SK-N-SH (cell line): ENCODE results near the gene GMPR. TPM values are rescaled to one million over a fixed set of nuclear protein-coding genes. Genes with fewer than 3 reads are reported as not detected.

Experiments
- CTCF ChIA-PET: fragments of 300-600, 350-600 bp; formaldehyde crosslinking; extraction: SDS; loops from one replicate; lab custom pipeline; 2021; lab: Yijun Ruan, JAX
- POLR2A ChIA-PET: fragments of 350-600 bp; sonication (Branson Sonifier 250); formaldehyde crosslinking; extraction: SDS; loops from one replicate; lab custom pipeline; 2020; ENCODE audit warnings: antibody characterized with exemption, inconsistent platforms; lab: Yijun Ruan, JAX
- DNase-seq: peaks from one replicate; pipeline ENCODE4 v3.0.0; 2012
- H2AFZ ChIP-seq: fragments of 200-600 bp; sonication (generic); 2 replicates; pipeline ENCODE4 v1.8.1; 2016; ENCODE audit warnings: antibody characterized with exemption, mild to moderate bottlenecking, low read depth
- H3F3A ChIP-seq: fragments of 200-600 bp; sonication (generic); replicated peaks from 2 replicates; pipeline ENCODE3; 2016; ENCODE audit warnings: antibody characterized with exemption, mild to moderate bottlenecking; ENCODE audit not compliant: insufficient read depth
- H3K27ac ChIP-seq, 2 experiments: fragments of 200-500 bp in 1 of 2; fragments of 200-600 bp in 1 of 2; sonication (Bioruptor generic) in 1 of 2; sonication (generic), shearing (Covaris generic) in 1 of 2; 2 replicates each; pipeline versions ENCODE4 v1.5.1 to v1.6.1; 2014 to 2016; ENCODE audit warnings: low read depth in 2 of 2, inconsistent platforms in 1 of 2, low read length in 1 of 2, mild to moderate bottlenecking in 1 of 2, mixed read lengths in 1 of 2
- H3K27me3 ChIP-seq: fragments of 200-600 bp; sonication (generic), shearing (Covaris generic); 2 replicates; pipeline ENCODE4 v1.6.1; 2016; ENCODE audit warnings: mixed run types; ENCODE audit not compliant: insufficient read depth
- H3K36me3 ChIP-seq, 2 experiments: fragments of 200-500 bp in 1 of 2; fragments of 200-600 bp in 1 of 2; sonication (Bioruptor generic) in 1 of 2; sonication (generic) in 1 of 2; replicated peaks in 1 of 2; 2 replicates each; pipeline versions ENCODE3 to v1.5.1; 2014 to 2016; ENCODE audit warnings: low read length in 1 of 2, mild to moderate bottlenecking in 1 of 2; ENCODE audit not compliant: insufficient read depth in 2 of 2, control insufficient read depth in 1 of 2
- H3K4me1 ChIP-seq, 2 experiments: fragments of 200-500 bp in 1 of 2; fragments of 200-600 bp in 1 of 2; sonication (Bioruptor generic) in 1 of 2; sonication (generic), shearing (Covaris generic) in 1 of 2; 2 replicates each; pipeline versions ENCODE4 v1.5.1 to v1.6.1; 2014 to 2016; ENCODE audit warnings: low read depth in 1 of 2, low read length in 1 of 2, mixed run types in 1 of 2; ENCODE audit not compliant: insufficient read depth in 2 of 2, control insufficient read depth in 1 of 2
- H3K4me2 ChIP-seq: fragments of 200-600 bp; sonication (generic), shearing (Covaris generic); 2 replicates; pipeline ENCODE4 v1.6.1; 2017; ENCODE audit warnings: mixed run types
- H3K4me3 ChIP-seq, 2 experiments: fragments of 200-500 bp in 1 of 2; fragments of 200-600 bp in 1 of 2; sonication (Bioruptor generic) in 1 of 2; sonication (generic), shearing (Covaris generic) in 1 of 2; 2 replicates each; pipeline versions ENCODE4 v1.5.1 to v1.8.1; 2014 to 2016; ENCODE audit warnings: low read depth in 2 of 2, inconsistent platforms in 1 of 2, low read length in 1 of 2, mild to moderate bottlenecking in 1 of 2, mixed read lengths in 1 of 2, moderate library complexity in 1 of 2
- H3K79me2 ChIP-seq: fragments of 200-600 bp; sonication (generic); 2 replicates; pipeline ENCODE4 v1.8.1; 2017; ENCODE audit warnings: mild to moderate bottlenecking; ENCODE audit not compliant: insufficient read depth
- H3K9ac ChIP-seq: fragments of 200-600 bp; sonication (generic); 2 replicates; pipeline ENCODE4 v1.6.1; 2017; ENCODE audit warnings: mixed run types
- H3K9me2 ChIP-seq: fragments of 200-600 bp; sonication (generic); 2 replicates; pipeline ENCODE4 v1.6.1; 2017; ENCODE audit warnings: mixed run types
- H3K9me3 ChIP-seq: fragments of 200-600 bp; sonication (generic); 2 replicates; pipeline ENCODE4 v1.6.1; 2017; ENCODE audit warnings: mixed run types, mild to moderate bottlenecking, moderate library complexity
- H4K20me1 ChIP-seq: fragments of 200-600 bp; sonication (generic); 2 replicates; pipeline ENCODE4 v1.6.1; 2017; ENCODE audit warnings: mild to moderate bottlenecking, mixed run types; ENCODE audit not compliant: insufficient read depth
- CHD2 ChIP-seq: fragments of 150-350 bp; IDR thresholded peaks from 2 replicates; pipeline ENCODE4 v1.6.1; 2018; ENCODE audit warnings: low read length; ENCODE audit not compliant: partially characterized antibody
- ELF1 ChIP-seq: IDR thresholded peaks from 2 replicates; pipeline ENCODE4 v1.4.0; 2012
- EZH2phosphoT487 ChIP-seq: fragments of 200-600 bp; sonication (generic); IDR thresholded peaks from 2 replicates; pipeline ENCODE4 v1.6.1; 2017; ENCODE audit warnings: low read depth, mixed run types, mild to moderate bottlenecking, antibody characterized with exemption, moderate library complexity, borderline replicate concordance
- FOSL2 ChIP-seq: IDR thresholded peaks from 2 replicates; pipeline ENCODE4 v1.4.0; 2012; ENCODE audit warnings: low read depth, mild to moderate bottlenecking, moderate library complexity, borderline replicate concordance
- FOXJ3 ChIP-seq: sonication (generic); formaldehyde crosslinking; IDR thresholded peaks from 2 replicates; pipeline ENCODE4 v1.5.1; 2020; ENCODE audit warnings: mild to moderate bottlenecking, missing genetic modification reagents
- GABPA ChIP-seq: IDR thresholded peaks from 2 replicates; pipeline ENCODE4 v1.4.0; 2012; ENCODE audit warnings: low read depth, mild to moderate bottlenecking
- GATA2 ChIP-seq: sonication (generic); formaldehyde crosslinking; IDR thresholded peaks from 2 replicates; pipeline ENCODE4 v1.5.0; 2020; ENCODE audit warnings: mild to moderate bottlenecking, missing genetic modification reagents
- IRF3 ChIP-seq: fragments of 150-350 bp; IDR thresholded peaks from 2 replicates; pipeline ENCODE4 v1.6.1; 2016; ENCODE audit warnings: mild to moderate bottlenecking, low read depth, low read length
- JUND ChIP-seq: IDR thresholded peaks from 2 replicates; pipeline ENCODE4 v1.4.0; 2012
- MAX ChIP-seq: IDR thresholded peaks from 2 replicates; pipeline ENCODE4 v1.4.0; 2012; ENCODE audit warnings: low read depth
- MEF2A ChIP-seq: IDR thresholded peaks from 2 replicates; pipeline ENCODE4 v1.4.0; 2012; ENCODE audit warnings: low read depth, borderline replicate concordance
- NRF1 ChIP-seq: IDR thresholded peaks from 2 replicates; pipeline ENCODE4 v1.6.1; 2012; ENCODE audit warnings: low read depth, mild to moderate bottlenecking, low read length
- RAD21 ChIP-seq: IDR thresholded peaks from 2 replicates; pipeline ENCODE4 v1.6.1; 2012; ENCODE audit warnings: mild to moderate bottlenecking, low read length
- REST ChIP-seq: IDR thresholded peaks from 2 replicates; pipeline ENCODE4 v1.6.1; 2012; ENCODE audit warnings: mild to moderate bottlenecking, low read depth, low read length, moderate library complexity
- RXRA ChIP-seq: IDR thresholded peaks from 2 replicates; pipeline ENCODE4 v1.4.0; 2012; ENCODE audit warnings: low read depth, mild to moderate bottlenecking, borderline replicate concordance
- TCF12 ChIP-seq: IDR thresholded peaks from 2 replicates; pipeline ENCODE4 v1.4.0; 2012
- TEAD4 ChIP-seq: IDR thresholded peaks from 2 replicates; pipeline ENCODE4 v1.4.0; 2012; ENCODE audit warnings: mild to moderate bottlenecking, borderline replicate concordance; ENCODE audit not compliant: insufficient read depth
- USF1 ChIP-seq: IDR thresholded peaks from 2 replicates; pipeline ENCODE4 v1.4.0; 2012; ENCODE audit warnings: low read depth, borderline replicate concordance
- YY1 ChIP-seq: IDR thresholded peaks from 2 replicates; pipeline ENCODE4 v1.4.0; 2012; ENCODE audit warnings: low read depth, mild to moderate bottlenecking
- WGBS: methylation state at CpG from one replicate; pipeline ENCODE4 v1.1.6; 2017; ENCODE audit warnings: low lambda C conversion rate; 5-methylcytosine and 5-hydroxymethylcytosine counted together
- polyA plus RNA-seq, 3 experiments: library from polyadenylated mRNA; depleted of rRNA; stranded (reverse); fragments of >200 nt; gene quantifications; 2 replicates each; pipeline ENCODE4 v1.2.3, GENCODE V29; 2012

Gene GMPR
- polyA plus RNA-seq, 1 of the 3 experiments (the other 2 are of a cell fraction) = 21.0 TPM

- Histone ChIP-seq H3K4me3 (no peak overlapping the region), H2AFZ (no peak overlapping the region)
- TF ChIP-seq MEF2A (no peak), NRF1 (no peak), YY1 (no peak), GATA2 (CRISPR knock-in tag) (no peak), TEAD4 (no peak), MAX (no peak)
- TF ChIP-seq, all 33 proteins: peak for 0
- H3K9me2 ChIP-seq = no peaks in the 10 kb centered on the region
- peaks cover 4% of the 10 kb centered on the region for H3K79me2 ChIP-seq
- no peak for DNase-seq
- H4K20me1 ChIP-seq = 0 out of 2 replicates have a peak, but pooled peaks cover 8% of the 10 kb centered on the region
- peaks cover 8% of the 10 kb centered on the region for H3F3A ChIP-seq
- WGBS = 96% methylated on average over 22 of the region's 34 CpGs
- POLR2A ChIA-PET = no interaction called here
- no peaks in the 10 kb centered on the region for H3K9me3 ChIP-seq
- CTCF ChIA-PET = interaction anchor here (0.6 to 10.8 kb wide), 3 partner anchors 42 to 78 kb away, joined by 3 to 289 read pairs (median 4); no protein-coding TSS in a partner anchor
- no peak overlapping the region for H3K9ac ChIP-seq
- no peak overlapping the region for H3K27ac ChIP-seq
- no peaks in the 10 kb centered on the region for H3K27me3 ChIP-seq
- peaks cover 8 to 11% of the 10 kb centered on the region in 2 experiments for H3K36me3 ChIP-seq
- peaks cover 12 to 27% of the 10 kb centered on the region in 2 experiments for H3K4me1 ChIP-seq
- no peak overlapping the region for H3K4me2 ChIP-seq
These were observed 89.5 kb downstream of the GMPR start for GRCh38 chr6:16327777-16328325.

- Histone ChIP-seq H3K4me1 (peaks cover 15 to 30% of the 10 kb centered on the region in 2 experiments; a peak in 3 of 4 replicates), H3K9me2 (no peaks in the 10 kb centered on the region), H3F3A (peaks cover 13% of the 10 kb centered on the region), H3K9ac (no peak overlapping the region), H4K20me1 (0 out of 2 replicates have a peak, but pooled peaks cover 8% of the 10 kb centered on the region), H3K27me3 (no peaks in the 10 kb centered on the region), H2AFZ (no peak overlapping the region), H3K79me2 (no peaks in the 10 kb centered on the region; the same call in none of the 2 replicates), H3K36me3 (peaks cover 8 to 11% of the 10 kb centered on the region in 2 experiments), H3K4me3 (no peak overlapping the region), H3K4me2 (no peak overlapping the region), H3K9me3 (no peaks in the 10 kb centered on the region), H3K27ac (no peak overlapping the region)
- POLR2A ChIA-PET = no interaction called here
- DNase-seq = no peak
- 86% methylated on average over 6 of the region's 6 CpGs for WGBS
- CTCF ChIA-PET = interaction anchor here (0.7 to 10.8 kb wide), 5 partner anchors 16 to 181 kb away, joined by 3 to 289 read pairs (median 4); no protein-coding TSS in a partner anchor
- TF ChIP-seq USF1 (no peak), CHD2 (no peak), FOSL2 (no peak), RAD21 (no peak), ELF1 (no peak), JUND (no peak), RXRA (no peak), GABPA (no peak), REST (no peak), FOXJ3 (no peak), IRF3 (no peak), NRF1 (no peak), TCF12 (no peak), EZH2phosphoT487 (no peak)
These were observed 90.8 kb downstream of the GMPR start for GRCh38 chr6:16329233-16329632.
